HG02852 (cell line): ENCODE results near the gene MAP7.
"Not testable (repeated sequence)": the region's sequence is repeated elsewhere in the genome, so short reads cannot be mapped to it uniquely, and the experiment has no call there.

Source experiments
- ATAC-seq: cut with Tn5 transposase; IDR thresholded peaks from one replicate; pipeline ENCODE4 v1.9.1; 2021; ENCODE audit warnings: mild to moderate bottlenecking, moderate library complexity; ENCODE audit not compliant: unreplicated experiment

The MAP7 gene

GRCh38 chr6:136510299-136510698 lies 39.9 kb downstream of the MAP7 start:
- ATAC-seq: no peak

DNA sequence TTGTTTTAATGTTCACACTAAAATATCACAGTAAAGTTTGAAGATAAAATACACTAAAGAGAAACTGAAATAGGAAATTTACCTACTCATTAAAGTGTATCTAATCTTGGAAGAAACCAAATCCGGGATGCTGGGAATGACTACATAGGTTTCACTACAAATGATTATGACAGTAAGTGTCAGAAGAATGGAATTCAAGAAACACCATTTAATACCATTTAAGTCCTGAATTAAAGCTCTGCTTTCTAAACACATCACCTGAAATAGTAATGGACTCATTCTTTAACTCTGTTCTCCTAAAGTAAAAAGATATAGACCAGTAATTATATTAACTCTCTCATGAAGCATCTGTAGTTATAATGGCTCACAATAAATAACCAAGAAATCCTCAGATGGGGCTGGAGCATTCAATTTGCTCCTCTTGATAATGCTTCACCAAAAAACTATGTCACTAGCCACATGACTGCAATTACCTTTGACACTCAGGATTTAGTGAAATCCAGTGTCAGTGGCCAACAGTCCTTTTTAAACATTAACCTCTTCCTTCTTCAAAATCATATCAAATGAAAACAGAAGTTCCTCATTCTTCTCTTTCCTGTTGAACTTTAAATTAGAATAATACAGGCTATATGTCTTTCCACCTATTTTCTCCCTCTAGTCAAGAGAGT lies 41.4 kb downstream of the MAP7 start:
- no peak for ATAC-seq

DNA sequence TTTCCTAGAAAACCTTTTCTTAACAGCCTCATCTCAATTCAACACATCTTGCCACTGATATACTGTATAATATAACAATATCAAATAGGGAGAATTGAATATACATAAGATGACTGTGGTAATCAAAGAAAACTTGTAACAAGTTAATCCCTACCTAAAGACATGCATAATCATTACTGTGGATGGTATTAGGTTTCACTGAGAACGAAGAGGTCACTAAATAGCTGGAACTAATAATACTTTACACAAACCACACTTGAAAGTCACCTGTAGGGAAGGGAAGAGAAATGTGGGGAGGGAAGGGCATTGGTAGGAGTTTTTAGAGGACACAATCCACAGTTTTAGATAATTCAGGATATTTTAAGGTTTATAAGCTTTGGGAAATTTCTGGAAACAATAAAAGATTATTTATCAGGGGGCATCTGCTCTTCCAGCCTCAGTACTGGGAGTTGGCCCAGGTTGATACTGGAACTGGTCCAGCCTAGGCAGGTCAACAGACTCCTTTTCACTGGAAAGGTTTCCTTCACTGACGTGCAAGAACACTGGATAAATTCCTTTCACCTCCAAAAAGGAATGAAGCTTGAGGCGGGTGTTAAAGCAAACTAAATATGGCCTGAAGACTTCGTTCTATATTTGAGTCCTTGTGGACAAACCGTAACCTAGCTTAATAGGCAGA lies 44.0 kb downstream of the MAP7 start:
- ATAC-seq: no peak

GRCh38 chr6:136503303-136504029 lies 46.8 kb downstream of the MAP7 start:
- no peak for ATAC-seq

DNA sequence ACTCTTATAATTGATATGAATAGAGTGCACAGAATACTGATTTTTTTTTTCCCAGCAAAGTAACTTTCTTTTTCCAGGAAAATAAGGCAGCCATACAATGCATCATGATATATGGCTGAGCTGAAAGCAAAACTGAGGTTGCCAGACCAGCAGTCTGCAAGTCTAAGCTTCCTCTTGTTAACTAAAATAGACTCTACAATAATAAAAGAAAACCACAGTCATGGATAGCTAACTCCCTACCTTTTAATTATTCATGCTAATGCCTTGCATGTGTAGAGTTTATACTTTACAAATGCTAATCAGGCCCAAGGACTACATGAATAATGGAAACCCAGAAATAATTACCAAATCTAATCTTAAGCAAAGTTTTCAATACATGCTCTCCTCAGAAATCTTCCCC lies 47.4 kb downstream of the MAP7 start:
- ATAC-seq: no peak

GRCh38 chr6:136501514-136501913 lies 48.7 kb downstream of the MAP7 start:
- no peak for ATAC-seq

DNA sequence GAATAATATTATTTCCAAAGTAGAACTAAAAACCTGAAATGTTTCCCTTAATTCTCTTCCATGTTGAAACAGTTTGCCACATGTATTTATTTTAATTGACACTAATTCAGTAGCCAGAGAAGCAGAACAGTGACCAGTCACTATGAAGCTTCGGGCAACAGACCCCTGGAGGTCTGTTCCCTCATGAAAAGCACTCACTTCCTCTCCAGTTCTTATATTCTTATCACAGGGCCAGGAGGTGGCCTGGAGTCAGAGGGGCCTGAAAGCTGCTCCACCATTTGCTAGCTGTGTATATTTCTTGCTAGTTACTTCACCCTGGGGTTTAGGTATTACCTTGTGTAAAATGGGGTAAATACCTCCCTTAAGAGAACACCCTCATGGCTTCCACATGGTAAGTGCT lies 49.1 kb downstream of the MAP7 start:
- ATAC-seq: no peak

GRCh38 chr6:136500414-136500813 lies 49.8 kb downstream of the MAP7 start:
- ATAC-seq: no peak

DNA sequence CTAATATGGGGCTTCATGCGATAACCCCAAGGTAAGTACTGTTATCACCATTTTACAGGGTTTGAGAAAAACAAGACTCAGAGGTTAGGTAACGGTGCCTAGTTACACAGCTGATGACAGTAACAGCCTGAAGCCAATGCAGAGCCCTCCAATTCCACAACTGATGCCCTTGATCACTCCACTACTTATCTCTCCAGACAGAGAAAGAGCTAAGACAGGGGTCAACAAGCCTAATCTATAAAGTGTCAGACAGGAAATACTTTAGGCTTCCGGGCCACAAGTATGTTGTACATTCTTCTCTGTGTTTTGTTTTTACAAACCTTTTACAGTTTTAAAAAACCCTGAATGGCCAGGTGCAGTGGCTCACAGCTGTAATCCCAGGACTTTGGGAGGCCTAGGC lies 50.9 kb downstream of the MAP7 start:
- no peak for ATAC-seq

GRCh38 chr6:136496449-136496848 lies 53.8 kb downstream of the MAP7 start:
- not testable (repeated sequence) for ATAC-seq

- no peak for ATAC-seq
These were observed 55.5 kb downstream of the MAP7 start for GRCh38 chr6:136494710-136495109.

DNA sequence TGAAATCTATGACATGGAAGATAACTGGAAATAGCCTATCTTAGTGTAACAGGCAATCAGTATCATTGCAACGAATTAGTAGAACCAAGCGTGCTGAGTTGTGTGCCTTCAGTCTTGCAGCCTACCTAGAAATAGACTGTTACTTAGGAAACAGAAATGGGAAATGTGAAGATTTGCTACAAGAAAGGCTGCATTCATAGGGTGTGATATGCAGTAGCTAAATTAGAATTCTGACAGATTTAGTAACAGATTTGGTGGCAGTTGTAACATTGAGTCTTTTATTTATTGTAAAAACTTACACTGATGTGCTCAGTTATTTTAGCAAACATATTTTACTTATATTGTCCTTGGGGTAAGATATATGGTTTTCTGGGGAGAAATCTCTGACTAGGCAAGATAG lies 56.2 kb downstream of the MAP7 start:
- ATAC-seq: no peak

DNA sequence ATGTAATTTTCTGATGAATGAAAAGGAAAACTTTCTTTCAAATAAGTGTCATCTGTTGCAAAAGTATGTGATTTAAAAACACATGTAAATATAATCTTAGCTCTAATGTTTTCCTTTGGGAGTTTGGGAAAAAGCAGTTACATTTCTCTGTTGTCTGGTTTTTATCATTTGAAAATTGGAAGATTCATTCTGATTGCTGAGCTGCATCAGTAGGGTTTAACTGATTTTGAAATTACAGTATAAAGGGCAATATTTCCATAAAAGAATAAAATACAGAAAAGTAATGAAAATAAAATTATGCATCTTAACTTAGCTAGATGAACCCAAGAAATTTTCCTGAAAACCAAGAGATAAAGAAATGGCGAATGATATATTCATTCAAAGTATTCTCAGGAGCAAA lies 57.8 kb downstream of the MAP7 start:
- no peak for ATAC-seq

DNA sequence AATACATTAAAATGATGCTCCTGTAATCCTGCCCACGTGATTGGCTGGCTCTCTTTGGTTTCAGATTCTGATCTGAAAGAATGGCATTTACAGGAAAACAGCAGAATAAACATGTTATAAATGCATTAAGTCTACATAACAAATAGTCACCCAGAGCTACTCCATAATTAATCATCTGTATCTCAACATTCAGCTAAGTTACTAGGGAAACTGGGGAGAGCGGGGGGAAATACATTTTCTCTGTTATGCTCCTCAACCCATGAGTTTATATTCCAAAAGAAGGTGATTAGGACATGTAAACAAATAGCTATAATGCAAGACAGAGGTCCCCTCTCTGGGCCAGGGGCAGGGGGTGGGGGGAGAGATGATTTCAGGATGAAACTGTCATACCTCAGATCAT lies 58.5 kb downstream of the MAP7 start:
- no peak for ATAC-seq

DNA sequence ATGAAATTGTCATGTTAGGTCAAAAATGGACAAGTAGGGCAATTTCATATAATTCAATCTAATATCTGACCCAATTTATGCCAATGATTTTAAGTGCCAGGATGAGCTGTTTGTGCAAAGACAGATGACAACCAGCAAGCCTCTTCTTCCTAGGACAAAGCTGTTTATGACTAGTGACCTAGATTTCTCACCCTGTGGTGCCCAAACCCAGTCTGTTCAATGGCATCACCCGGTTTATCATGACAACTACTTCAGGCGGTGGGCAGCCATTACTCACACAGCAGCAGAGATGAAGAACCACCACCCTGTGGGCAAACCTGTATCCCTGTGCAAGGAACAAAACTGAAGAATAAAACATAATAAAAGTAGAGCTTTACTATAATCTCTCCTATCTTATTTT lies 59.0 kb downstream of the MAP7 start:
- ATAC-seq: no peak

GRCh38 chr6:136489689-136490033 lies 60.6 kb downstream of the MAP7 start:
- ATAC-seq: not testable (repeated sequence)

DNA sequence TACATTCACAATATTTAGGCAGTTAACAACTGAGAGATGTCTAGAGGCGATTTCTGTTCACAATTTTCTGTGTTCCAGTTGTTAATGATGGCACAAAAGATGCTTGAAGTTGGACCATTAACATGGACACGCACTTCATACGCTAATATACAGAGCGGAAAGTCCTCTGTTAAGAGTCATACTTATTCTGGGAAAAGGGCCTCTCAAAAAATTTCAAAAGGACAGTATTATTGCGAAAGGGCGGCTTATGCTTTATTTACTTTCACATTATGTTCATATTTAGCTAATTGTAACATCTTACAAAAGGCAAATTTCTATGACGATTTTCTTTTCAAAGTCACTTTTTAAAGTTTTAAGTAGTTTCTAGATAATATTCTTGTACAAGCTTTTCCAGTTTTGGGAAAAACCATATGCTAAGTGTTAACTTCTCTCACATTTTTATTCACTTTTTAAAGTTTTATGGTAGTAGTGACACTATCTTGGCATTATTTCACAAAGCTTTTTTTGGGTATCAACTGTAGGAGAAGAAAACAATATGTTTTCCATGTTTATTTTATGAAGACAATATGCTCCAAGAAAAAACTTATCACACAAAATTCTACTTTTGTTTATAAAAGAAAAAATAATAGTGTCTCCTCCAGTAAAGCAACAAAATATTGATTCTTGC lies 62.3 kb downstream of the MAP7 start:
- ATAC-seq: no peak

GRCh38 chr6:136486357-136486756 lies 63.9 kb downstream of the MAP7 start:
- no peak for ATAC-seq

GRCh38 chr6:136483906-136484305 lies 66.3 kb downstream of the MAP7 start:
- no peak for ATAC-seq

GRCh38 chr6:136483005-136483404 lies 67.2 kb downstream of the MAP7 start:
- ATAC-seq: not testable (repeated sequence)

DNA sequence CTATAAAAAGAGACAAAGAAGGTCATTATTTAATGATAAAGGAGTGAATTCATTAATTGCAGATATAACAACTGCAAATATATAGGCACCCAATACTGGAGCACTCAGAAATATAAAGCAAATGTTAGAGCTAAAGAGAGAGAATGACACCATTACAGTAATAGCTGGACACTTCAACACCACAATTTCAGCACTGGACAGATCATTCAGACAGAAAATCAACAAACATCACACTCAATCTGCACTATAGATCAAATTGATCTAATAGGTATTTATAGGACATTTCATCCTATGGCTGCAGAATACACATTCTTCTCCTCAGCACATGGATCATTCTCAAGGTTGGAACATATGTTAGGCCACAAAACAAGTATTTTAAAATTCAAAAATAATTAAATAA lies 72.7 kb downstream of the MAP7 start:
- ATAC-seq: no peak

DNA sequence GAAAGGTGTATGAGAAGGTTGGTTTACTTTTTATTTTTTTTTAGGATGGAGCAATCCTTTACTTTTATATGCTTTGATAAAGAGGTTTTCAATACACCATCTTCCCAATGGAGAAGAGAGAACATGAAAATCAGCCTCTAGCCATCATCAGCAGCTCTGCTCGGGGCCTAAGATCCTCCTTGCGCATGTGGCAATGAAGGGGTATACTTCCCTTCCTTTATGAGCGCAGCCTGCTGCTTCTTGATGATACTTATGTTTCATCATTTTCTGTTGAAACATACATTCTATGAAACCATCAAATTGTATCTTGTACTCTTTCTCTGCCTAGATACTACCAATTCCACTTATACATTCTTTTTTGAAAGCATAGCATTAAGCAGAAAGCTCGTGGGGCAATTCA lies 74.5 kb downstream of the MAP7 start:
- no peak for ATAC-seq
